Skeletal muscle cell (primary cell): Measurements from ENCODE around the gene THAP9.
"Not testable (repeated sequence)": the region's sequence is repeated elsewhere in the genome, so short reads cannot be mapped to it uniquely, and the experiment has no call there.

Experiments used
- DNase-seq: peaks from one replicate; pipeline ENCODE4 v3.0.0-alpha.2; 2010; ENCODE audit warnings: low read depth
- H3K4me3 ChIP-seq: 2 replicates; pipeline ENCODE4 v1.5.1; 2011; ENCODE audit warnings: low read depth, mild to moderate bottlenecking, control low read depth, low read length, moderate library complexity

THAP9 gene

GRCh38 chr4:82900411-82901182 is at the start of gene THAP9:
Gene THAP9 (plus strand): TSS chr4:82900735. CDS start chr4:82900803, 68 bp downstream.
- DNase-seq: peak; percentile 99
- peak within 1 kb of the TSS; percentile 65 for H3K4me3 ChIP-seq

GRCh38 chr4:82851318-82851717 is 49.2 kb upstream of the THAP9 start:
- no peak overlapping the region for H3K4me3 ChIP-seq

GRCh38 chr4:82851885-82852750 is 48.4 kb upstream of the THAP9 start:
- H3K4me3 ChIP-seq: no peak overlapping the region
- no peak for DNase-seq

More at GRCh38 chr4:82851318-82851717, 49.2 kb upstream of the THAP9 start:
- DNase-seq: no peak

GRCh38 chr4:82852751-82853285 is 47.7 kb upstream of the THAP9 start:
- no peak for DNase-seq

GRCh38 chr4:82860487-82860886 is 40.0 kb upstream of the THAP9 start:
- not testable (repeated sequence) for H3K4me3 ChIP-seq, DNase-seq

More at GRCh38 chr4:82852751-82853285, 47.7 kb upstream of the THAP9 start:
- H3K4me3 ChIP-seq: no peak overlapping the region

GRCh38 chr4:82861529-82861928 is 39.0 kb upstream of the THAP9 start:
- DNase-seq: no peak
- no peak overlapping the region for H3K4me3 ChIP-seq

- DNase-seq: no peak
- H3K4me3 ChIP-seq: no peak overlapping the region
Measured at GRCh38 chr4:82864336-82864979, 36.1 kb upstream of the THAP9 start.

GRCh38 chr4:82865592-82865991 is 34.9 kb upstream of the THAP9 start:
- DNase-seq: peak; percentile 36
- no peak overlapping the region for H3K4me3 ChIP-seq

- not testable (repeated sequence) for DNase-seq
Measured at GRCh38 chr4:82866033-82866432, 34.5 kb upstream of the THAP9 start.

GRCh38 chr4:82866706-82867385 is 33.7 kb upstream of the THAP9 start:
- H3K4me3 ChIP-seq: no peak overlapping the region
- no peak for DNase-seq

More at GRCh38 chr4:82866033-82866432, 34.5 kb upstream of the THAP9 start:
- H3K4me3 ChIP-seq: not testable (repeated sequence)

- no peak for DNase-seq
- no peak overlapping the region for H3K4me3 ChIP-seq
Measured at GRCh38 chr4:82868572-82868971, 32.0 kb upstream of the THAP9 start.

- DNase-seq: no peak
- H3K4me3 ChIP-seq: no peak overlapping the region
Measured at GRCh38 chr4:82885410-82885809, 15.1 kb upstream of the THAP9 start.

GRCh38 chr4:82886147-82886942 is 14.2 kb upstream of the THAP9 start:
- H3K4me3 ChIP-seq: no peak overlapping the region
- DNase-seq: no peak

- peak overlapping the region; percentile 95 for H3K4me3 ChIP-seq
- no peak for DNase-seq
Measured at GRCh38 chr4:82889287-82889686, 11.2 kb upstream of the THAP9 start.

GRCh38 chr4:82890528-82890900 is 10.0 kb upstream of the THAP9 start:
- H3K4me3 ChIP-seq: peak overlapping the region; percentile 95
- DNase-seq: no peak

- DNase-seq: peak; percentile 86
- H3K4me3 ChIP-seq: peak within 1 kb of the TSS; percentile 95
Measured at GRCh38 chr4:82890901-82891706, 9.4 kb upstream of the THAP9 start, which contains the start of gene SEC31A. Gene SEC31A (minus strand): TSS chr4:82891153. CDS start chr4:82881936, 9,217 bp downstream.

GRCh38 chr4:82891707-82892466 is 8.6 kb upstream of the THAP9 start:
- peak overlapping the region; percentile 95 for H3K4me3 ChIP-seq
- DNase-seq: no peak
